Mammary epithelial cell (primary cell): ENCODE results near the gene ISY1.

Experiments used
- EZH2 ChIP-seq: IDR thresholded peaks from 2 replicates; pipeline ENCODE4 v1.6.1; 2012; ENCODE audit warnings: low read length, inconsistent platforms, borderline replicate concordance
- TF ChIP-seq, protein P1 (sequence below), 2 donors: IDR thresholded peaks in 1 of 2; conservative IDR thresholded peaks in 1 of 2; 2 replicates each; pipeline ENCODE4 v1.5.1; 2011 to 2012; ENCODE audit warnings: inconsistent platforms in 2 of 2, low read length in 2 of 2, mild to moderate bottlenecking in 2 of 2, control low read depth in 1 of 2, low read depth in 1 of 2; ENCODE audit not compliant: insufficient read depth in 1 of 2; ENCODE audit errors: extremely low read depth in 1 of 2

DNA sequence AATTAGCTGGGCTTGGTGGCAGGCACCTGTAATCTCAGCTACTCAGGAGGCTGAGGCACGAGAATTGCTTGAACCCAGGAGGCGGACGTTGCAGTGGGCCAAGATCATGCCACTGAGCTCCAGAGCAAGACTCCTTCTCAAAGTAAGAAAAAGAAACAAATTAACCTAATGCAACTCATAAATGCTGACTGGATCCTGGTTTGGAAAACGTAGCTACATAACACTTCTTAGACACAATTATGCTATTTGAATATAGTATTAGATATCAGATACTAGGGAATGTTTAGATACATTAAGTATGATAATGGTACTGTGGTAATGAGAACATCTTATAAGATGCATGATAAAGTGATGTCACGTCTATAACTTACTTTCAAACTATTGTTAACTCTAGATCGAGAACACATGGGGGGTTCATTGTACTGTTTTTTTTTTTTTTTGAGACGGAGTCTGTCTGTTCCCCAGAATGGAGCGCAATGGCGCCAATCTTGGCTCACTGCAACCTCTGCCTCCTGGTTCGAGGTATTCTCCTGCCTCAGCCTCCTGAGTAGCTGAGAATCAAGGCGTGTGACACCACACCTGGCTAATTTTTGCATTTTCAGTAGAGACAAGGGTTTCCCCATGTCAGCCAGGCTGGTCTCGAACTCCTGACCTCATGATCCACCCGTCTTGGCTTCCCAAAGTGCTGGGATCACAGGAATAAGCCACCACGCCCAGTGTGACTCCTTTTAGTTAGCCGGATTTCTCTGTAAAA, 5.9 kb upstream of the ISY1 start:
- TF ChIP-seq, protein P1, sequence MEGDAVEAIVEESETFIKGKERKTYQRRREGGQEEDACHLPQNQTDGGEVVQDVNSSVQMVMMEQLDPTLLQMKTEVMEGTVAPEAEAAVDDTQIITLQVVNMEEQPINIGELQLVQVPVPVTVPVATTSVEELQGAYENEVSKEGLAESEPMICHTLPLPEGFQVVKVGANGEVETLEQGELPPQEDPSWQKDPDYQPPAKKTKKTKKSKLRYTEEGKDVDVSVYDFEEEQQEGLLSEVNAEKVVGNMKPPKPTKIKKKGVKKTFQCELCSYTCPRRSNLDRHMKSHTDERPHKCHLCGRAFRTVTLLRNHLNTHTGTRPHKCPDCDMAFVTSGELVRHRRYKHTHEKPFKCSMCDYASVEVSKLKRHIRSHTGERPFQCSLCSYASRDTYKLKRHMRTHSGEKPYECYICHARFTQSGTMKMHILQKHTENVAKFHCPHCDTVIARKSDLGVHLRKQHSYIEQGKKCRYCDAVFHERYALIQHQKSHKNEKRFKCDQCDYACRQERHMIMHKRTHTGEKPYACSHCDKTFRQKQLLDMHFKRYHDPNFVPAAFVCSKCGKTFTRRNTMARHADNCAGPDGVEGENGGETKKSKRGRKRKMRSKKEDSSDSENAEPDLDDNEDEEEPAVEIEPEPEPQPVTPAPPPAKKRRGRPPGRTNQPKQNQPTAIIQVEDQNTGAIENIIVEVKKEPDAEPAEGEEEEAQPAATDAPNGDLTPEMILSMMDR (conservative IDR thresholded peaks at IDR 0.05 in 1 of 2, IDR thresholded peaks at IDR 0.05 in 1 of 2; ENCODE audit: extremely low read depth in 1 of 2, insufficient read depth in 1 of 2, low read depth in 1 of 2, low read length in 2 of 2) = no peak
- TF ChIP-seq EZH2 = no peak
